Loucy (cell line): ENCODE data around the gene DLGAP3.
A peak's percentile ranks its signal among the peaks of the same experiment; 100 is the strongest.

Source experiments
- H2AFZ ChIP-seq: fragments of 200-600 bp; sonication (generic); 2 replicates; pipeline ENCODE4 v1.6.0; 2016; ENCODE audit warnings: antibody characterized with exemption, mild to moderate bottlenecking, low read length, moderate library complexity
- H3F3A ChIP-seq: fragments of 200-600 bp; 2 replicates; pipeline ENCODE4 v1.6.0; 2016; ENCODE audit warnings: antibody characterized with exemption, low read depth, mild to moderate bottlenecking
- H3K27me3 ChIP-seq: fragments of 200-600 bp; sonication (generic); 2 replicates; pipeline ENCODE4 v1.6.1; 2014; ENCODE audit warnings: low read length, mild to moderate bottlenecking; ENCODE audit not compliant: insufficient read depth, poor library complexity, severe bottlenecking
- H3K36me3 ChIP-seq: fragments of 200-600 bp; sonication (generic); 2 replicates; pipeline ENCODE4 v1.6.1; 2016; ENCODE audit warnings: low read length; ENCODE audit not compliant: insufficient read depth
- H3K4me1 ChIP-seq: fragments of 200-600 bp; sonication (generic); 2 replicates; pipeline ENCODE4 v1.5.1; 2014; ENCODE audit warnings: low read length, mild to moderate bottlenecking; ENCODE audit not compliant: insufficient read depth, poor library complexity, severe bottlenecking
- H3K4me2 ChIP-seq: fragments of 200-600 bp; sonication (generic); 2 replicates; pipeline ENCODE4 v1.6.0; 2014; ENCODE audit warnings: antibody characterized with exemption, low read length, low read depth, mild to moderate bottlenecking; ENCODE audit not compliant: poor library complexity, severe bottlenecking
- H3K4me3 ChIP-seq: fragments of 200-600 bp; sonication (generic); 2 replicates; pipeline ENCODE4 v1.5.1; 2014; ENCODE audit warnings: low read length, mild to moderate bottlenecking, mixed read lengths; ENCODE audit not compliant: poor library complexity, severe bottlenecking
- H3K79me2 ChIP-seq: fragments of 200-600 bp; sonication (generic); 2 replicates; pipeline ENCODE4 v1.6.1; 2014; ENCODE audit warnings: low read length; ENCODE audit not compliant: insufficient read depth
- H3K9ac ChIP-seq: fragments of 200-600 bp; sonication (generic); 2 replicates; pipeline ENCODE4 v1.6.0; 2014; ENCODE audit warnings: mild to moderate bottlenecking, low read depth, low read length, moderate library complexity; ENCODE audit not compliant: poor library complexity, severe bottlenecking
- H3K9me2 ChIP-seq: fragments of 200-600 bp; sonication (generic); replicated peaks from 2 replicates; pipeline ENCODE4 v1.6.1; 2016; ENCODE audit warnings: low read depth, low read length, mixed read lengths
- H3K9me3 ChIP-seq: fragments of 200-600 bp; sonication (generic); 2 replicates; pipeline ENCODE4 v1.6.1; 2014; ENCODE audit warnings: mild to moderate bottlenecking, antibody characterized with exemption, low read length, low read depth; ENCODE audit not compliant: insufficient read depth
- H4K20me1 ChIP-seq: fragments of 200-600 bp; sonication (generic); 2 replicates; pipeline ENCODE4 v1.6.0; 2014; ENCODE audit warnings: antibody characterized with exemption, low read length, mild to moderate bottlenecking; ENCODE audit not compliant: insufficient read depth, poor library complexity, severe bottlenecking
- CTCF ChIP-seq: fragments of 200-600 bp; sonication (generic); conservative IDR thresholded peaks from 2 replicates; pipeline ENCODE4 v1.5.1; 2014; ENCODE audit warnings: mild to moderate bottlenecking, antibody characterized with exemption, low read length
- EZH2phosphoT487 ChIP-seq: fragments of 200-600 bp; IDR thresholded peaks from 2 replicates; pipeline ENCODE4 v1.6.1; 2018; ENCODE audit warnings: antibody characterized with exemption, mild to moderate bottlenecking, moderate library complexity, borderline replicate concordance

Gene DLGAP3

GRCh38 chr1:34896612-34897011 is 32.8 kb downstream of the DLGAP3 start:
- TF ChIP-seq EZH2phosphoT487 (no peak), CTCF (peak; percentile 60)
- no peak overlapping the region for H3K9ac ChIP-seq
- H3K36me3 ChIP-seq = no peaks in the 10 kb centered on the region
- H3K9me2 ChIP-seq = no peaks in the 10 kb centered on the region
- H3K79me2 ChIP-seq = no peaks in the 10 kb centered on the region
- H2AFZ ChIP-seq = no peak overlapping the region
- no peak overlapping the region for H3K4me3 ChIP-seq
- H3K27me3 ChIP-seq = no peaks in the 10 kb centered on the region
- peaks cover 7% of the 10 kb centered on the region; the same call in 1 of the 2 replicates for H3K9me3 ChIP-seq
- no peaks in the 10 kb centered on the region for H3F3A ChIP-seq
- no peaks in the 10 kb centered on the region for H4K20me1 ChIP-seq
- no peak overlapping the region for H3K4me2 ChIP-seq
- H3K4me1 ChIP-seq = peaks cover 9% of the 10 kb centered on the region

GRCh38 chr1:34889705-34890104 is 39.7 kb downstream of the DLGAP3 start:
- Histone ChIP-seq H3K79me2 (no peaks in the 10 kb centered on the region), H3K9me3 (peaks cover 7% of the 10 kb centered on the region; the same call in 1 of the 2 replicates), H3K4me1 (no peaks in the 10 kb centered on the region), H3K4me2 (no peak overlapping the region), H3K36me3 (no peaks in the 10 kb centered on the region), H3K4me3 (no peak overlapping the region), H3K27me3 (no peaks in the 10 kb centered on the region), H3K9me2 (no peaks in the 10 kb centered on the region), H3K9ac (no peak overlapping the region), H2AFZ (no peak overlapping the region), H3F3A (no peaks in the 10 kb centered on the region), H4K20me1 (no peaks in the 10 kb centered on the region)
- TF ChIP-seq CTCF (no peak), EZH2phosphoT487 (no peak)

GRCh38 chr1:34887593-34887992 is 41.9 kb downstream of the DLGAP3 start:
- H3K27me3 ChIP-seq = no peaks in the 10 kb centered on the region
- H3F3A ChIP-seq = no peaks in the 10 kb centered on the region
- peaks cover 7% of the 10 kb centered on the region; the same call in 1 of the 2 replicates for H3K9me3 ChIP-seq

More at GRCh38 chr1:34887593-34887992, 41.9 kb downstream of the DLGAP3 start:
- H3K9ac ChIP-seq = no peak overlapping the region
- TF ChIP-seq CTCF (no peak), EZH2phosphoT487 (no peak)
- no peaks in the 10 kb centered on the region for H3K9me2 ChIP-seq
- H3K36me3 ChIP-seq = no peaks in the 10 kb centered on the region
- no peaks in the 10 kb centered on the region for H4K20me1 ChIP-seq
- H3K4me3 ChIP-seq = no peak overlapping the region
- H3K4me2 ChIP-seq = no peak overlapping the region
- no peak overlapping the region for H2AFZ ChIP-seq
- H3K4me1 ChIP-seq = no peaks in the 10 kb centered on the region
- no peaks in the 10 kb centered on the region for H3K79me2 ChIP-seq
